ENCODE measurements around the gene MAB21L3. TPM values are rescaled to one million over a fixed set of nuclear protein-coding genes. Genes with fewer than 3 reads are reported as not detected.

The MAB21L3 gene
- total RNA-seq, 3 donors from 2014 or later = 0.29 to 0.80 TPM; not detected in 1

- TF ChIP-seq POLR2A (IDR thresholded peaks at IDR 0.05) = no peak
- no peak for TF ChIP-seq CTCF (IDR thresholded peaks at IDR 0.05)
- TF ChIP-seq POLR2AphosphoS5 (IDR thresholded peaks at IDR 0.05) = no peak
- H3K4me1 ChIP-seq = no peaks in the 10 kb centered on the region
- H3K4me3 ChIP-seq = no peak overlapping the region
- intact Hi-C loops (cut with DNase I; ENCODE audit: low total_unique reads) = no loop called here
- H3K9me3 ChIP-seq = no peaks in the 10 kb centered on the region
- H3K27ac ChIP-seq = no peak overlapping the region
- no peak for DNase-seq (ENCODE audit: low spot score in 2 of 2)
- H3K36me3 ChIP-seq = no peaks in the 10 kb centered on the region
- no peaks in the 10 kb centered on the region for H3K27me3 ChIP-seq
Observed at GRCh38 chr1:116118471-116118870, 7.3 kb downstream of the MAB21L3 start.

GRCh38 chr1:116119876-116120275, 8.7 kb downstream of the MAB21L3 start:
- H3K4me3 ChIP-seq = no peak overlapping the region
- intact Hi-C loops (cut with DNase I; ENCODE audit: low total_unique reads) = no loop called here
- H3K27ac ChIP-seq = no peak overlapping the region
- no peaks in the 10 kb centered on the region for H3K9me3 ChIP-seq
- no peak for DNase-seq (ENCODE audit: low spot score in 2 of 2)
- TF ChIP-seq POLR2AphosphoS5 (IDR thresholded peaks at IDR 0.05) (no peak), CTCF (IDR thresholded peaks at IDR 0.05) (no peak), POLR2A (IDR thresholded peaks at IDR 0.05) (no peak)
- no peaks in the 10 kb centered on the region for H3K27me3 ChIP-seq
- H3K4me1 ChIP-seq = no peaks in the 10 kb centered on the region
- H3K36me3 ChIP-seq = no peaks in the 10 kb centered on the region

GRCh38 chr1:116122955-116123757, 12.0 kb downstream of the MAB21L3 start:
- H3K9me3 ChIP-seq = no peaks in the 10 kb centered on the region
- no peak overlapping the region for H3K4me3 ChIP-seq
- no peaks in the 10 kb centered on the region for H3K4me1 ChIP-seq
- TF ChIP-seq POLR2AphosphoS5 (IDR thresholded peaks at IDR 0.05) (no peak), CTCF (IDR thresholded peaks at IDR 0.05) (no peak), POLR2A (IDR thresholded peaks at IDR 0.05) (no peak)
- intact Hi-C loops (cut with DNase I; ENCODE audit: low total_unique reads) = no loop called here
- no peak for DNase-seq (ENCODE audit: low spot score in 2 of 2)
- no peaks in the 10 kb centered on the region for H3K27me3 ChIP-seq
- H3K36me3 ChIP-seq = no peaks in the 10 kb centered on the region
- no peak overlapping the region for H3K27ac ChIP-seq

GRCh38 chr1:116123837-116124533, 12.8 kb downstream of the MAB21L3 start:
- DNase-seq (ENCODE audit: low spot score in 2 of 2) = no peak
- no peaks in the 10 kb centered on the region for H3K27me3 ChIP-seq
- H3K27ac ChIP-seq = peak overlapping the region; percentile 3 to 4
- intact Hi-C loops (cut with DNase I; ENCODE audit: low total_unique reads) = no loop called here
- H3K9me3 ChIP-seq = no peaks in the 10 kb centered on the region
- H3K4me3 ChIP-seq = no peak overlapping the region
- H3K4me1 ChIP-seq = no peaks in the 10 kb centered on the region
- H3K36me3 ChIP-seq = no peaks in the 10 kb centered on the region
- TF ChIP-seq POLR2AphosphoS5 (IDR thresholded peaks at IDR 0.05) = no peak
- no peak for TF ChIP-seq POLR2A (IDR thresholded peaks at IDR 0.05)
- TF ChIP-seq CTCF (IDR thresholded peaks at IDR 0.05) = no peak

GRCh38 chr1:116125758-116126157, 14.6 kb downstream of the MAB21L3 start:
- intact Hi-C loops (cut with DNase I; ENCODE audit: low total_unique reads) = no loop called here
- no peaks in the 10 kb centered on the region for H3K27me3 ChIP-seq
- H3K27ac ChIP-seq = no peak overlapping the region
- H3K36me3 ChIP-seq = no peaks in the 10 kb centered on the region
- DNase-seq (ENCODE audit: low spot score in 2 of 2) = no peak
- no peaks in the 10 kb centered on the region for H3K9me3 ChIP-seq
- TF ChIP-seq POLR2AphosphoS5 (IDR thresholded peaks at IDR 0.05) (no peak), POLR2A (IDR thresholded peaks at IDR 0.05) (no peak), CTCF (IDR thresholded peaks at IDR 0.05) (no peak)
- no peaks in the 10 kb centered on the region for H3K4me1 ChIP-seq
- H3K4me3 ChIP-seq = no peak overlapping the region

Data from breast epithelium (tissue), 4 donors.